CD4-positive, alpha-beta T cell treated with Interleukin-4 for 4 hours (primary cell): ENCODE measurements around the gene RELN.

Source experiments
- DNase-seq: peaks from one replicate; pipeline ENCODE4 v3.0.0-alpha.2; 2020

RELN gene

DNA sequence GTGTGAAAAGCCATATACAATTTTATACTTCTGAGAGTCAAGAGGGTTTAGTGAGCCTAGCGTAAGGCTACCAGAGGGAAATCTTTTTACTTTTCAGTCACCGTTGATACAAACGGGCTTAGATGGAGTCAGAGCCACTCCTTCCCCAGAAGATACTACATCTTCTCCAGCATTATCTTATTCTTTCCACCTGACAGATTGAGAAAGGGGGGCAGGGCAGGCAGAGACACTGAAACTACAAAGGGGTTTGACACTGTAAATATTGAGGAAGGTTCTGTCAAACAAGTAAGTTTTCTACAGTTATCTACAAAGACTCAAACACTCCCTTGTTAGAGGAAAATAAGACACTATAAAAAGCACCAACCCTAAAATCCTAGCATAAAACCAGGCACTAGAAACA lies 100.0 kb downstream of the RELN start:
- no peak for DNase-seq

DNA sequence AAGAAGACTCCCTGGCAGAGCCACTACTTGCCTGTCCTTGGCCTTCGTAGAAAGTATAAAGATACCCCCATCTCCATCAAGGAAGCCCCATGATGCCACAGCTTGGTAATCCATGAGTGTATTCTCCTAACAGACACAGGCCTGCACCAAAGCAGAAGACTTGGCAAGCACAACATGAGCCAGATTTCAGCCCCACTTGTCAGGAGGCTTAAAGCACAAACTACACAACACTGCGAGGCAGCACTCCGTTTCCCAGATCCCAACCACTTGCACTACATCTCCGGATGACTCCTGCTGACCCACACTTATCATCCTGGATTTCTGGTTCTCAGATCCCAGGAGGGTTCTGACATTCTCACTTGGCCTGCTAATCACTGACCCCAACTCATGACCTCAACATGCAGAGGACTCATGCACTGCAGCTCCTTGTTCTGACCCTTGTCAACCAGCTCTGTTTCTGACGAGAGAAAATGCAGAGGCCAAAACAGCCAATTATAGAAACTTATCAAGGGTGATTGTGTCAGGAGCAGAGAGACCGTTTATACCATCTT lies 100.8 kb downstream of the RELN start:
- no peak for DNase-seq

DNA sequence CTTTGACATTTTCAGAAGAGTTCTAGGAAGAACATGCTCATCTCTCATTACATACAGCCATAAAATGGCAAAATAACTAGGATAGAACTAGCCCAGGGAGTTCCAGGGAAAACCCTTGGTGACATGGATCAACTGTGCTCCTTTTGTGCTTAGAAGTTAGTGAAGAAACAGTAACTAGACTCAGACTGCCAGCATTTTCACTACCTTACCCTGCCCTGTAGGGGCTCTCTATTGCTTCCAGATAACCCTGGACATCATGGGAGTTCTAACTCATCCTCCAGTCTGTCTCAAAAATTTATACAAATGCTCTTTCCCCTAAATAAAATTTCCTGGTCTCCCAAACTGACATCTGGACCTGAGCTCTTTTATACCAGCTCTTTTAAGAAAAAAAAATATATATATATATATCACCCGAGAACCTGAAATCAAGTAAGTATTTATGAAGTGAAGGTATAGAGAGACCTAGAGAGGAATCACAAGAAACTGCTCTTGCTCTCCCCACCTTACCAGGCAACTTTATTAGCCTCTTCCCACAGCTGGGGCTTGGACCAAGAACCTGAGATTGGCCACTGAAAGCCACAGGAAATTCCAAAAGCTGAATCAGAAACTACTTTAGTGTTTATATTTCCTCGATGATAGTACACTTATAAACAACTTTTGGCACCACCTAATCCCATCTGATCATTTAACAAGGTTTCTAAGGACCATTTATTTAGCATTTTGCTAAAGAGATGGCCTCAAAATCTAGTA lies 101.4 kb downstream of the RELN start:
- DNase-seq: no peak

DNA sequence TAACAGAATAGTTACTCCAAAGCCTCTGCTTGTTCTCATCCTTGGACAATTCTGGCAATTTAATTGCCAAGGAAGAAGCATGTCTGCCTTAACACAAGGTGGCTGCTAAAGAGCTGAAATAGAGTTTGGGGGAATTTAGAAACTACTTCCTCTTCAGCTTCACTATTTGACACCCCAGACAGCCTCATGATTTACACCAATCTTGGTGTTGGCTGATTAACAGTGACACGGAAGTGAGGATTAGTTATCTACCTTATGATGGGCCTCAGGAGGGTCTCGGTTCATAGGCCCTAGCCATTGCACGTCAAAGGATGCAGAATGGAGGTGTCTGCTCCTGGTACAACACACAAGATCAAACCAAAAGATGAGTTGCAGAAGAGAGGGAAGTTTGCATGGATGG lies 102.4 kb downstream of the RELN start:
- DNase-seq: no peak

DNA sequence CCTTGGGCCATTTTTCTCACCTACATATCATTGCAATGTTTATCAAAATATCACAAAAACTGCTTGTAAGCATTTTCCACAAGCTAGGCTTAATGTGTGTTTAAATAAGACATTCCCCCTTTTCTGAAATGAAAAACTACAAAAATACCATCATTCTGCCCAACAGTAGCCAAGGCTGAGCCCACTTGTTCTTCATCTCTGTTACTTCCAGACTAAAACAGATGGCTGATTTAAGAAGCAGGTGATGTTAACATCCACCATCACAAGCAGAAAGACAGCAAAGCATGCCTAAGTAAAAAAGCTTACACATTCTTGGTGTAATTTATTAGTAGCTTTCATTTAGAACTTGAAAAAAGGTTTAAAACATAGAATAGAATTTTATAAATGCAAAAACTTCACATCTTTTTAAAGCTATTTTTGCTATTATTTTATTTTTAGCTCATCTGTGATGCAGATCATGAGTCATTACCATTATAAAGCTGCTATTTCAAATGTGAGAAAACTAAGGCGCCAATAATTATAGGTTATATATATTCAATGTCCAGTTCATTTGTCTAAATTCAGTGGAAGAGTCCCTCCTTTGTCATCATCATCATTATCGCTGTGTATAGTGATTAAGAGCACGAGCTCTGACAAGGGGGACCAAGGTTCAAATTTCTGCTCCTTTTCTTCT lies 109.4 kb downstream of the RELN start:
- DNase-seq: no peak

DNA sequence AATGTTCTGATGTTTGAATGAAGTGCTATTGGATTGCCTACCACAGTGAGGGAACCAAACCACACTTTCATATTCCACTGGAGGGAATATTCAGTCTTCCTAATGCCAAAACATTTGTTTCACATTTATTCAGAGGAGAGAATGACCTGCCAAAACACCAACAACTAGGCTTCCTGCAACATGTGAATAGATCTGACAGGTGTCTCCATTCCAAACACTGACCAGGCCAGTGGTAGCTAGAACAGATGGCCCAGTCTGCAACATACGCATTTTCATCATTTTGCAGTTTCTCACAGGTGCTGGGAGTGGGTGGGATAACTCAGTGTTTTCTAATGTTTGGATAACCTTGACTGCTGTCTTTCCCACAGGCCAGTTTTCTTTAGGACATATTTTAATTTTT lies 110.0 kb downstream of the RELN start:
- DNase-seq: no peak

DNA sequence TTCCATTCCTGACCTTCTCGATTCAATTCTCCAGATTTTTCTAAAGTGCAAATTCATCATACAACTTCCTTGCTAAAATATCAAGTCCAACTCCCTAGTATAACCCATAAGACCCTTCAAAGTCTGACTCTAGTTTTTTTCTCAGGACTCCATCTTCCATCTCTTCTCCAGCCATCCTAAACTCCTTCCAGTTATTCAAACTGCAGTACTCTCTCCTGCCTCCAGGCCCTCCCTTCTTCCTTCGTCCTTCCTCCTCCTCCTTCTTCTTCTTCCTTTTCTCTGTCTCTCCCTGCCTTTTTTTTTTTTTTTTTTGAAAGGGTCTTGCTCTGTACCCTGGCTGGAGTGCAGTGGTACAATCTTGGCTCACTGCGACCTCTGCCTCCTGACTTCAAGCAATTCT lies 111.9 kb downstream of the RELN start:
- no peak for DNase-seq

DNA sequence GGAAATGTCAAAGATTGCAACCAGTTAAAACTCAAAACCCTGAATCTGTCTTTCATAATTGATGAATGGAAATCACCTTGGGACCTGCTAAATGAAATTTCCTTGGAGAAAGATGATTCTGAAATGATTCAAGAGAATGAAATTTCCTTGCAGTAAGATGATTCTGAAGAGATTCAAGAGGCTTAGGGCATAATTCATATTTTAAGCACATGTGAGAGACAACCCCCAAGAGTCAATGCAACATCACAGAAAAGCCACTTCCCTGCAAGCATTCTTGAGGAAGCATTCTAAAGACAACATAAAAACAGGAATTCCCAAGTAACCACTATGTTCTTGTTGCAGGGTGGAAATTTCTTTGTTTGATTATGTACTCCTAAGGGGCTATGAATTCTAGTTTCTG lies 113.7 kb downstream of the RELN start:
- DNase-seq: no peak

DNA sequence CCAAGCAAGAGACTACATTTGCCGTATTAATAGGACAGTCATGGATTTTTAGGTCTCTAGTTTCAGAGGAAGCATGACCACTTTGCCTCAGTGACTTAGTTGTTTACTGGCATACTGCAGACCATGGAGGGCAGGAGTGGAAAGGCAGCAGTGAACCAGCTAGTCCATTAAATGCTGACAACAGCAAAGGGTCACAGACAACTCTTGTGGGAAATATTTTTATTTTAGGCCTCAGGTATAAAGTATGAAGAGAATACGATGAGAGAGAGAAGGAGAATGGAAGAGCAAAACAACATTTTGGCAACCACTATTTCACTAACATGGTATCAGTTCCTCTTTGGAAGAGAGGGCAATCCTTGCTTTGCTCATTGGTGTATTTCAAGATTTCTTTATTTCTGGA lies 118.0 kb downstream of the RELN start:
- DNase-seq: no peak

DNA sequence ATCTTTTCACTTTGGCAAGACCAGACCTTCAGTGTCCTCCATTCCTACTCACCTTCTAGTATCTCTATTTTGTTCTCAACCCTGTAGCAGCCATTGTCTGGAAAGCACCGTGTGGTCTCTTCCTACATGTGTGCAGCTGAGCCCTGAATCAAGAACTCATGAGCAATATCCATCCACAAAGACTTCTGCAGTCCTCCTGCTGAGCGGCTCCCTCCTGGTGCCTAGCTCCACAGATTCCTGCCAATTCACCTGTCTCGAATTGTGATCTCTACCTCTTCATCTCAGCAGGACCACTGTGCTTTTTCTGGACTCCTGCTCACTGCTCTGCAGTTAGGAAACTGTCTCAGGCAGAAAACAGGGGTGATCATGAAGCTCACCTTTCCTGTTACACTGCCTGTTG lies 118.8 kb downstream of the RELN start:
- DNase-seq: no peak

DNA sequence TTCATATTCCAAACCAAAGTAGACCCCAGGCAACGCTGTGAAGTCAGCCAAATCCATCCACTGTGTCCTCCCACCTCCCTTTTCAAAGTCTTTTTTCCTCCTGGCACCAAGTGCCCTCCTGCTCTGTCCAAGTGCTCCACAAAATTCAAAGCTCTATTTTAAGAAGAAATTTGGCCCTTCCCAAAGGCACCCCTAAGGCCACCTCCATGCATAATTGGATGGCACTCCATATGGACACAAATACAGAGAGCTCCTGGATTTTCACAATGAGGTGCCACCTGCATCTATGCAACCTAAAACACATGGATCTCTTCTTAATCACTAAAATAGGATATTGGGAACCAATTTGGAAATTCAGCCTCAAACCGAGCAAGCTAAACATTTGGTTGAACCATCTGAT lies 121.6 kb downstream of the RELN start:
- DNase-seq: no peak

DNA sequence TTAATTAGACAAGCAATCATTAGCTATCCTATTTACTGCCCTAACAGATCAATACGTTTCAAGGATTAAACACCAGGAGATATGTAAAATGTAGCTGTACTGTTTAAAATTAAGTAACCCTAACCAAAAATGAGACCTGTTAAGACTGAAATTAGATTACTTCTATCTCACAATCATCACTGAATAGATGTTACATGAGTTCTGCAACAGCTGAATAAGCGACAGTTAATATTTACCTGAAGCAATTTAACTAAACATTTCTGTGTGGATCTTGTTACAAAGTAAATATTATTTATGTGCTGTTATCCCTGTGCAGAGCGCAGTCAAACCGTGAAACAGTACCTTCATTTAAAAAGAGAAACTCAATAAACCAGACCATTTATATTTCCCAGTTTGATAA lies 122.5 kb downstream of the RELN start:
- no peak for DNase-seq

DNA sequence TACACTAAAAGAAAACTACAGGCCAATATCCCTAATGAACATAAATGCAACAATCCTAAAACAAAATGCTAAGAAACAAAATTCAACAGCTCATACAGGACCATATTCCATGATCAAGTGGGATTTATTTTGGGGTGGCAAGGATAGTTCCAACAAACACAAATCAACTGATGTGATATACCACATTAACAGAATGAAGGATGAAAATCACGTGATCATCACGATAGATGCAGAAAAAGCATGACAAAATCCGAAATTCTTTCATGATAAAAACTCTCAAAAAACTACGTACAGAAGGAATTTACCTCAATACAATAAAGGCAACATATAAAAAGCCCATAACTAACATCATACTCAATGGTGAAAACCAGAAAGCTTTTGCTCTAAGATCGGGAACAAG lies 124.0 kb downstream of the RELN start:
- DNase-seq: no peak

DNA sequence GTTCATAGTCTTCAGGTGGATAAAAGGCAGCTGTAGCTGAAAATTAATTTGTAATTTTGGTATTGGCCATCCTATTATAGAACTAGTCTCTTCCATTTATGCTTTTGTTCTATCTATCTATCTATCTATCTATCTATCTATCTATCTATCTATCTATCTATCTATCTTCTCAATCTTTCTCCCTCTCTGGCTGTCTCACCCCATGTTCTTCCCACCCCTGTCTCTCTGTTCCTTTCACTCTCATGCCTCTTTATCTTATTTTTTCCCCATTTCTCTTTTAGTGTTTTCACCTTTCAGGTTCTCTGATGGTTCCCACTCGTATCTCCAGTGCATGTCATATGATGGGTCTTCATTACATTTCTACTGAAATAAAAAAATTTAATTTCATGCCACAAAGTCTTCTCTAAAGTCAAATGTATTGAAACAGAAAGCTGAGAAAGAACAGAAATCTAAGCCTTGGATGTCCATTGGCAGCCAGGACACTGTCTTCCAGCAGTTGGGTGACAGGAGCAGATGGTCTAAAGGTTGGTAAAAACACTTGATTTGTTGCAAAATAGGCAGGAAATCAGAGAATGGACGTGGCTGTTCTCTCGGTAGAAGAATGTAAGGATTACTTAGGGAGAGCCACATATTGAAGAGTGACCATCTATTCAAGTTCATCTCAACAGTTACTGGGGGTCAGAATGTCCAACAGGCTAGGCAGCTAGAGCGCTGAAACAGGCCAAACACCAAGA lies 127.0 kb downstream of the RELN start:
- DNase-seq: no peak

DNA sequence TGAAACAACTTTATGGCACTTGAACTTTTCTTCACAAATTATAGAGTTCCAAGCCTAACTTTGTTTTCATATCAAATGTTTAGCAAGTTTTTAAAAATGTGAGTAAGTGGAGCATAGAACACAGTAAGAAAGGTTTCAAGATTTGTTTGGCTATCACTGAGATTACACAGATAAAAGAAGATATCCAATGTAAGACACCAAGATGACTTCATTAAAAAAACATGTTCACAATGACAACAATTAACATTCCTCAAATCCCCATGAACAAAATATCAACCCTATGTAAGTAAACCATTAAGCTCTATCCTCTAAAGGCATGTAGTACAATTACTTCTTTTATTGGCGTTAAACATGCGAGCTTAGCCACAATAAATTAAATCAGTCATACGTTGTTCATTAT lies 129.7 kb downstream of the RELN start:
- no peak for DNase-seq

DNA sequence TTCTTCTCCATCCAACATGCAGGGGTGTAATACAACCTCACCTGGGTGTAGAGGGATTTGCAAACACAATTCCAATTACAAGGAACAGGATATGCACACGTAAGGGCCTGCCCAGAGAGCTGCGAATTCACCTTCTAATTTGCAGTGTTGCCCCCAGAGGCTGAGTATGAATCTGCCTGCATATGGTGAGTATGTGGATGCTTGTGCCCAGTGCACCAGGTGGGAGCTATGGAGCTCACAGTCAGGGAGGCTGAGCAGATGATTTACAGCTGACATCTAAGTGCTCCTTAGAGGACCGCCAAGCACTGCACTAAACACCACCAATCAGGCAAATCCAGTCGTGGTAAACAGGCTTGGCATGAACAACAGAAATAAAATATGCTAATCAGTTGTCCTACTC lies 132.0 kb downstream of the RELN start:
- no peak for DNase-seq

DNA sequence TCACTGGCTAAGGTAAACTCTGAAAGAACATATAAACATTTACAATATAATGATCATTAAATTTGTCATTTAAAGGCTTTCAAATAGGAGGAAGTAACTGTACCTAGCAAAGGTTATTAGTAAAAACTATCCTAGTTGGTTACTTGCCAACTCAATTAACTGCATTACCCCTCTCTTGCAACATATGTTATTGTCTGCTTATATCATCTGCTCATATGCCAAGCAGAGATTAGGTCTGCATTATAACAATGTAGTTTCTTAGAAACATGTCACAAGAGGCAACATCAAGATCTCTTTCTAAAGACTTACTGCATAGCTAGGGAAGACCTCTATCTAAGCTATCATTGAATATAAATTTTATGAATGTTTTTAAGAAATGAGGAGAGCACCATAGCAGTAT lies 132.5 kb downstream of the RELN start:
- no peak for DNase-seq

DNA sequence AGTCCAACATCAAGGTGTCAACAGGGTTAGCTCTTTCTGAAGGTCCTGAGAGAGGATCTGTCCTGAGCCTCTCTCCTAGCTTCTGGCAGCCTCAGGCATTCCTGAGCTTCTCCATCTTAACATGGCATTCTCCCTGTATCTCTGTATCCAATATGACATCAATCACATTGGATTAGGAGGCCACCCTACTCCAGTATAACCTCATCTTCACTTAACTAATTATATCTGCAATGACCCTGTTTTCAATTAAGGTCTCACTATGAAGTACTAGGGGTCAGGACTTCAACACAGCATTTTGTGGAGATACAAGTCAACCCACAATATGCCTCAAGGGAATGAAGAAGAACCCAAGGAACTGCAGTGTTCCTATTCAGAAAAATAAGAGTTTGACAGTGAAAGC lies 133.8 kb downstream of the RELN start:
- DNase-seq: no peak

DNA sequence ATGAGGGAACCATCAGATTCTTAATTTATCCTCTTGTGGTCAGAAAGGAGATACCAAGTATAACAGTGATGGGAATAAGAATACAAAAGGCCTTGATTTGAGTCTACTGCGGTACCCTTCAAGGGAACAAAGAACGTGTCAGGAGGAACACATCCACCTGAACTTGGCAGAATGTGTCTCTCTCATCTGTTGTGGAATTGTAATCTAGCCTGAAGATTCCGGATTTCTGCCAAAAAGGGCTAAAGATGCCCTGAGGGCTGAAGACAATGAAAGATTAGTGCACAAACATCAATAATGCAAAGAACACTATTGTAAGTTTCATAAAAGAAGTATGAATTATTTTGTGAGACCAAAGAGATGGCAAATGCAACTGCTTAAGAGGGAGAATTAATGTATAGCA lies 134.8 kb downstream of the RELN start:
- no peak for DNase-seq

DNA sequence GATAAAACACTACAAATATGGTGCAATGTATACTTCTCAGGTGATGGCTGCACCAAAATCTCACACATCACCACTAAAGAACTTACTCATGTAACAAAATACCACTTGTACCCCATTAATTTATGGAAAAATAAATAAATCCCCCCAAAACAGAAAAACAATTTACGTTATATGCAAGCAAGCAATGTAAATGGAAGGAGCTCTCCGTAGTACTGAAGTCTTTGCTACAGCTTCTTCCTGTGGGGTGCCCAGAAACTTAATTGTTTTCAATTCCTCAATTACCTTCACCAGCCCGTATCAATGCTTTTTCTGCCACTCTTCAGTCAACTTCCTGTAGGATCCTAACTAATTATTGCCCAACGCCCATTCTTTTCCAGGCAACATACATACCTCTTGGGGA lies 138.1 kb downstream of the RELN start:
- no peak for DNase-seq

DNA sequence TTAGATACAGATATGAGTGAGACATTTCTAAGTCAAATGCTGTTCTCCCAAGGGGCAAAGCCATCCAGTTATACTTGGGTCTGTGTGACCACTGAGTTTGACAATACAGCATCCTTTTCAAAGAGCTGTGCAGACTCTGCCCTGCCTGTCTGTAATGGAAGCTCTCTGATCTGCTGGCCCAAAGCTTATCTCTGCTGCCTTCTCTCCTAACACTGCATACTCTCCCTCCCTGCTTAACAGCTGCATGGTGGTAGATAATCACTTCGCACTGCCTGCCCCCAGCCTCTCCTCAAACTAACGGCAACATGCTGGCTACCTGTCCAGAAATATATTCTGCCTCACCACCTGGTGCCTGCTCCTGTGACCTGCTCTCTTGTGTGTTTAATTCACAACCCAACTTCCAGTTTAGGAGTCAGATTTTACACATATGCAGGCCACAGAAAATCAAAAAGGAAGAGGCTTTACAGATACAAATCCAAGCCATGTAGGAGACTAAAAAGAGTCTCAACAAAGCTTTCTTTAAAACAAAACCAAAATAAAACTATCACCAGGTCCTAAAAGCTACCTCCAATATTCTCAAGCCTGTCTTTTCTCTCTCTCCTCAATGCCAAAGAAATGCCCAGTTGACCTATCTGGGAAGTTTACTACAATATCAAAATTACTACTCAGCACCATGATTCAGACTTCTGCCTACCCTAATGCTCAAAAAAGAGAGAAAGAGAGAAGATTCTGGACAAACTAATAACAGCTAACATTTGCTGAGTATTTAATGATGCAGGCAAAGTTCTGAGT lies 145.6 kb downstream of the RELN start:
- DNase-seq: no peak

DNA sequence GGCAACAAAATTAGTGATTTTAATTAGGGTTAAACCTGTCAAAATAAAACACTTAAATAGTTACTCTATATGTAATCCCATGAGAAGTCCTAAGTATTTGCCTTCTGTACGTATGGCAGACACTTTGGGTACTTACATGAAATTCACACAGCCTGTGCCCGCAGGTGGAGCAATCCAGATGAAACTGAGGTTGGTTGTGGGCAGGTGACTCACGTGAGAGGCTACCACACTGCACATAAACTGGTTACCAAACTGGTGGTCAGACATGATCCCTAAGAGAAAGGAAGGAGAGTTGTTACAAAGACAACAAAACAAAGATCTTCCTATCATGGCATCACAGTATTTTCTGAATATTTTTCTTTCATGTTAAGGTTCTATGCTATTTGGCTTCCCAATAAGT lies 156.1 kb downstream of the RELN start:
- no peak for DNase-seq

DNA sequence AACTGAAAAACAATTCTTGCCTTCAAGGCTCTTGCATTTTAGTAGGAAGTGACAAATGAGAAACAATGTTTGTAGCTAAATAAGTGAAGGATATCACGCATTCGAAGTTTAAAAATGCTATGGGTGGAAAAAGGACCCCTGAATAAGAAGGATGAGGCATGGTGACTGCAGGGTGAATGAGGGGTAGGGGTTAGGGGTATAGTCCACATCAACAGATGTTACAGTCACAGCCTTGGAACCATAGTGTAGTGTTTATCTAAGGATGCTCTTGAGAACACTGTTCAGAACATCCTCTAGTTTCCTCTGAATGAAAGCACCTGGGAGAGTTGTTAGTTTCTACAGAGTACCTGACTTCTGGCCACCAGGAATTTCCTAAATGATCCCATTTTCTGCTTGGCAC lies 157.0 kb downstream of the RELN start:
- no peak for DNase-seq
